Mesenchymal stem cell (in vitro differentiated cells and primary cell): ENCODE data around the gene B3GNT2.
A peak's percentile ranks its signal among the peaks of the same experiment; 100 is the strongest.

Experiments used
- DNase-seq: peaks from one replicate; pipeline ENCODE4 v3.0.0-alpha.2; 2013
- H2AFZ ChIP-seq: one replicate; pipeline ENCODE4 v1.6.1; 2013; ENCODE audit warnings: low read depth, mild to moderate bottlenecking, control low read depth, inconsistent platforms, low read length, moderate library complexity
- H2AK5ac ChIP-seq: 2 replicates; pipeline ENCODE4 v1.6.1; 2013; ENCODE audit warnings: low read length, moderate library complexity, mild to moderate bottlenecking, inconsistent platforms; ENCODE audit not compliant: severe bottlenecking
- H2BK120ac ChIP-seq: one replicate; pipeline ENCODE4 v1.6.1; 2013; ENCODE audit warnings: low read depth, mild to moderate bottlenecking, inconsistent platforms, low read length, moderate library complexity
- H2BK12ac ChIP-seq, 2 experiments: one replicate each; pipeline ENCODE4 v1.6.1; 2013; ENCODE audit warnings: inconsistent platforms in 2 of 2, low read length in 2 of 2, mild to moderate bottlenecking in 2 of 2, moderate library complexity in 2 of 2, control low read depth in 1 of 2
- H2BK15ac ChIP-seq: one replicate; pipeline ENCODE4 v1.6.1; 2013; ENCODE audit warnings: mild to moderate bottlenecking, low read depth, inconsistent platforms; ENCODE audit not compliant: poor library complexity, severe bottlenecking
- H2BK5ac ChIP-seq: 2 replicates; pipeline ENCODE4 v1.6.1; 2013; ENCODE audit warnings: low read depth, mild to moderate bottlenecking, low read length, control low read depth, inconsistent platforms; ENCODE audit not compliant: poor library complexity, severe bottlenecking
- H3K14ac ChIP-seq, 2 experiments: one replicate each; pipeline ENCODE4 v1.6.1; 2013; ENCODE audit warnings: inconsistent platforms in 2 of 2, low read length in 2 of 2, control low read depth in 1 of 2, mild to moderate bottlenecking in 1 of 2, moderate library complexity in 1 of 2
- H3K18ac ChIP-seq, 2 experiments: one replicate each; pipeline ENCODE4 v1.6.1; 2013; ENCODE audit warnings: inconsistent platforms in 2 of 2, low read length in 2 of 2, control low read depth in 1 of 2, low read depth in 1 of 2, mild to moderate bottlenecking in 1 of 2
- H3K23ac ChIP-seq, 2 experiments: one replicate each; pipeline ENCODE4 v1.6.1; 2013; ENCODE audit warnings: inconsistent platforms in 2 of 2, low read length in 2 of 2, mild to moderate bottlenecking in 2 of 2, moderate library complexity in 2 of 2, control low read depth in 1 of 2
- H3K27ac ChIP-seq: 2 replicates; pipeline ENCODE4 v1.5.1; 2013; ENCODE audit warnings: mild to moderate bottlenecking, moderate library complexity, low read length, control low read depth, inconsistent platforms; ENCODE audit not compliant: poor library complexity, severe bottlenecking
- H3K27me3 ChIP-seq, 2 experiments: 2 replicates each; pipeline versions ENCODE4 v1.6.1 to v1.7.0; 2013; ENCODE audit warnings: low read length in 2 of 2, mild to moderate bottlenecking in 2 of 2, moderate library complexity in 2 of 2, control low read depth in 1 of 2, inconsistent platforms in 1 of 2; ENCODE audit not compliant: control insufficient read depth in 1 of 2, insufficient read depth in 1 of 2
- H3K36me3 ChIP-seq, 2 experiments: 2 replicates each; pipeline versions ENCODE4 v1.6.1 to v1.7.0; 2013; ENCODE audit warnings: low read length in 2 of 2, control low read depth in 1 of 2, inconsistent platforms in 1 of 2, low read depth in 1 of 2, mild to moderate bottlenecking in 1 of 2; ENCODE audit not compliant: insufficient read depth in 2 of 2, control insufficient read depth in 1 of 2
- H3K4ac ChIP-seq, 2 experiments: one replicate each; pipeline ENCODE4 v1.6.1; 2013; ENCODE audit warnings: inconsistent platforms in 2 of 2, low read length in 2 of 2, mild to moderate bottlenecking in 2 of 2, moderate library complexity in 2 of 2, control low read depth in 1 of 2, low read depth in 1 of 2
- H3K4me1 ChIP-seq: 2 replicates; pipeline ENCODE4 v1.6.1; 2013; ENCODE audit warnings: low read depth, low read length, control low read depth; ENCODE audit not compliant: control insufficient read depth, insufficient read depth
- H3K4me2 ChIP-seq: 2 replicates; pipeline ENCODE4 v1.6.1; 2013; ENCODE audit warnings: low read length, mild to moderate bottlenecking, inconsistent platforms; ENCODE audit not compliant: poor library complexity, severe bottlenecking
- H3K4me3 ChIP-seq, 2 experiments: 2 replicates each; pipeline versions ENCODE4 v1.5.1 to v1.7.0; 2013; ENCODE audit warnings: low read length in 2 of 2, mild to moderate bottlenecking in 2 of 2, control low read depth in 1 of 2, low read depth in 1 of 2; ENCODE audit not compliant: insufficient read depth in 1 of 2
- H3K79me1 ChIP-seq: replicated peaks from 2 replicates; pipeline ENCODE4 v1.6.1; 2013; ENCODE audit warnings: mild to moderate bottlenecking, control low read depth, low read length, inconsistent platforms; ENCODE audit not compliant: poor library complexity, severe bottlenecking
- H3K9ac ChIP-seq: 2 replicates; pipeline ENCODE4 v1.7.0; 2013; ENCODE audit warnings: mild to moderate bottlenecking, low read length, moderate library complexity
- H3K9me3 ChIP-seq: 2 replicates; pipeline ENCODE4 v1.7.0; 2013; ENCODE audit warnings: mild to moderate bottlenecking, low read length; ENCODE audit not compliant: control insufficient read depth
- H4K8ac ChIP-seq: one replicate; pipeline ENCODE4 v1.6.1; 2013; ENCODE audit warnings: inconsistent platforms, mild to moderate bottlenecking, low read length, moderate library complexity
- H4K91ac ChIP-seq: one replicate; pipeline ENCODE4 v1.6.1; 2013; ENCODE audit warnings: mild to moderate bottlenecking, low read length, inconsistent platforms
- WGBS: methylation state at CpG from one replicate; pipeline ENCODE4 v1.1.7; 2013; ENCODE audit warnings: mixed read lengths; 5-methylcytosine and 5-hydroxymethylcytosine counted together

The B3GNT2 gene

DNA sequence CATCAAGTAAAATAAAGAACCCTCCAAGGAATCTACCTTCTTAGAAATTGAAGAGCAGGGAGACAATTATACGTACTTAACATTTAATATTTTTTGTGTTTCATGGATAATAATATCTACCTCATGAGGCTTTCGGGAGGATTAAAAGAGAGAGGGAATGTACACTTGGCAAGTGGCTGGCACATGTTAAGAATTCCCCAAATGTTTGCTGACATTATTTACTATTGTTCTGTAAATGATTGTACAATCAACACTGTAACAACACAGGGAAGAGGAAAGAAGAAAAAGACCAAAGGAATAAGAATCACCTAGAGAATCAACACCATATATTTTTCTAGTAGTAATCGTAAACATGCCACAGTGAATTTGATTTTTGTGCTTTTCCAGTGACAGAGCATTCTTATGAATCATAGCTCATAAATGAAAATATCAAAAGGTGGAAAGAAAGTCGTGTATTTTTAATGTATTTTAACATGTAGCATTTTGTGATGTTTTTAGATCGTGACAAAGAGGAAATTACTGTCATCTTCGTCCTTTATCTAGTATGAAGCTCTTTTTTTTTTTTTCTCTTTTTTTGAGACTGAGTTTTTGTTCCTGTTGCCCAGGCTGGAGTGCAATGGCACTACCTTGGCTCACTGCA is 67.3 kb downstream of the B3GNT2 start:
- Histone ChIP-seq H2BK15ac (no peak overlapping the region), H3K4me3 (no peak overlapping the region), H3K27me3 (no peaks in the 10 kb centered on the region), H2BK5ac (no peak overlapping the region), H4K91ac (no peak overlapping the region), H4K8ac (no peak overlapping the region), H2BK120ac (no peak overlapping the region), H3K4me2 (no peak overlapping the region), H3K18ac (no peak overlapping the region), H3K9ac (no peak overlapping the region), H3K36me3 (no peaks in the 10 kb centered on the region), H2AFZ (no peak overlapping the region), H3K4ac (no peak overlapping the region), H3K14ac (no peak overlapping the region), H3K79me1 (no peaks in the 10 kb centered on the region), H3K4me1 (peaks cover 4% of the 10 kb centered on the region), H3K9me3 (no peaks in the 10 kb centered on the region), H3K27ac (no peak overlapping the region), H3K23ac (no peak overlapping the region), H2AK5ac (peak overlapping the region; percentile 56), H2BK12ac (no peak overlapping the region)
- 76% methylated on average over 3 of the region's 6 CpGs for WGBS
- DNase-seq: no peak

GRCh38 chr2:62264186-62264585 is 68.3 kb downstream of the B3GNT2 start:
- H3K9ac ChIP-seq: no peak overlapping the region
- no peak for DNase-seq

GRCh38 chr2:62265106-62265505 is 69.2 kb downstream of the B3GNT2 start:
- no peak overlapping the region for H4K91ac ChIP-seq
- WGBS: 62% methylated on average over 4 of the region's 4 CpGs

More at GRCh38 chr2:62264186-62264585, 68.3 kb downstream of the B3GNT2 start:
- H3K4me3 ChIP-seq: no peak overlapping the region
- no peak overlapping the region for H2BK15ac ChIP-seq
- no peaks in the 10 kb centered on the region for H3K27me3 ChIP-seq
- H3K4me2 ChIP-seq: no peak overlapping the region
- 40% methylated on average over 2 of the region's 3 CpGs for WGBS
- peaks cover 4% of the 10 kb centered on the region for H3K4me1 ChIP-seq
- H3K9me3 ChIP-seq: no peaks in the 10 kb centered on the region
- no peak overlapping the region for H4K8ac ChIP-seq
- H3K18ac ChIP-seq: no peak overlapping the region
- no peak overlapping the region for H2AK5ac ChIP-seq
- no peak overlapping the region for H3K23ac ChIP-seq
- no peaks in the 10 kb centered on the region for H3K79me1 ChIP-seq
- no peak overlapping the region for H3K14ac ChIP-seq
- H3K36me3 ChIP-seq: no peaks in the 10 kb centered on the region
- no peak overlapping the region for H4K91ac ChIP-seq
- no peak overlapping the region for H2BK120ac ChIP-seq
- H3K27ac ChIP-seq: no peak overlapping the region
- no peak overlapping the region for H2AFZ ChIP-seq
- H2BK5ac ChIP-seq: no peak overlapping the region
- H3K4ac ChIP-seq: no peak overlapping the region
- no peak overlapping the region for H2BK12ac ChIP-seq

DNA sequence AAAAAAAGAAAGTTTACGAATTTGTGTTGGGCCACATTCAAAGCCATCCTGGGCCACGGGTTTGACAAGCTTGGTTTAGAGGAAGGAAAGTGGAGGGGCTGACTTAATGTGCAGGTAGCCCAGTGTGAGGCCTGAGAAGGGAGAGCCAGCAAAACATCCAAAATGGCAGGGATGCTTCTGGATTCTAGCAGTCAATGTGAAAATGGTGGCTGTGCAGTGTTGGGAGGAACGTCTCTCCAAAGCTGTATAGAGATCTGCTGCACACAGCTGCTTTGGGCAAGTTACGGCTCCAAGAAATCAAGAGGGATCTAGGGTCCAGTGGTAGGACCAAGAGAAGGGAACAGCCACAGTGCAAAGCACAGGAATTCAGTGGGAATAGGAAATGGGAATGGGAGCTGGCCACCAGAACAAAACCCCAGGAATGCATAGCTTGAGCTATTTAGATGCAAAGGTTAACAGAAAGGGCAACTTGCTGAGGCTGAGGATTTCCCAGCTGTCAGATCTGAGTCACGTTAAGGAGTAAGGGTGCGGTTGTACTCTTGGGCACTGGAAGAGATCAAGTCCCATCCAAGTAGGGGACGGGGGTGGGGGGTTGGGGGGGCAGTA is 70.6 kb downstream of the B3GNT2 start:
- Histone ChIP-seq H3K18ac (peak overlapping the region; percentile 34 to 81), H3K4ac (peak overlapping the region; percentile 47 to 49), H3K9me3 (no peaks in the 10 kb centered on the region), H4K91ac (peak overlapping the region; percentile 48), H3K79me1 (no peaks in the 10 kb centered on the region), H3K36me3 (no peaks in the 10 kb centered on the region), H4K8ac (peak overlapping the region; percentile 91), H3K23ac (no peak overlapping the region), H2BK5ac (no peak overlapping the region), H2AFZ (no peak overlapping the region), H2BK12ac (peak overlapping the region; percentile 19 to 29), H2BK120ac (no peak overlapping the region), H2BK15ac (peak overlapping the region; percentile 12), H3K14ac (no peak overlapping the region), H3K27ac (peak overlapping the region; percentile 42), H3K27me3 (no peaks in the 10 kb centered on the region), H3K9ac (no peak overlapping the region), H2AK5ac (no peak overlapping the region), H3K4me1 (peaks cover 4% of the 10 kb centered on the region), H3K4me2 (no peak overlapping the region), H3K4me3 (no peak overlapping the region)
- 42% methylated on average over 7 of the region's 7 CpGs for WGBS
- peak; percentile 92 for DNase-seq

More at GRCh38 chr2:62265106-62265505, 69.2 kb downstream of the B3GNT2 start:
- Histone ChIP-seq H3K4me2 (no peak overlapping the region), H2AFZ (no peak overlapping the region), H3K9ac (no peak overlapping the region), H3K36me3 (no peaks in the 10 kb centered on the region), H3K27me3 (no peaks in the 10 kb centered on the region), H3K4me1 (peaks cover 4% of the 10 kb centered on the region), H2BK120ac (no peak overlapping the region), H3K23ac (no peak overlapping the region), H3K14ac (no peak overlapping the region), H2BK5ac (no peak overlapping the region), H3K9me3 (no peaks in the 10 kb centered on the region), H2BK12ac (peak overlapping the region in 1 of 2 experiments; percentile 54), H3K27ac (no peak overlapping the region), H3K18ac (peak overlapping the region in 1 of 2 experiments; percentile 4), H2AK5ac (no peak overlapping the region), H3K4me3 (no peak overlapping the region), H4K8ac (no peak overlapping the region), H3K79me1 (no peaks in the 10 kb centered on the region), H2BK15ac (no peak overlapping the region), H3K4ac (no peak overlapping the region)
- peak; percentile 48 for DNase-seq
